Muscle of leg (tissue), 11 donors: ENCODE data around the gene SMIM14. TPM values are rescaled to one million over a fixed set of nuclear protein-coding genes. Genes with fewer than 3 reads are reported as not detected.

Source experiments
- DNase-seq: peaks from one replicate; pipeline ENCODE4 v3.0.0; 2013
- H3K27ac ChIP-seq: one replicate; pipeline ENCODE4 v1.5.1; 2013; ENCODE audit warnings: mild to moderate bottlenecking, low read length, control low read depth
- H3K27me3 ChIP-seq: one replicate; pipeline ENCODE4 v1.6.1; 2013; ENCODE audit warnings: low read length; ENCODE audit not compliant: control insufficient read depth, insufficient read depth
- H3K36me3 ChIP-seq: one replicate; pipeline ENCODE4 v1.6.1; 2013; ENCODE audit warnings: low read length; ENCODE audit not compliant: control insufficient read depth, insufficient read depth
- H3K4me1 ChIP-seq: one replicate; pipeline ENCODE4 v1.6.1; 2013; ENCODE audit warnings: low read length; ENCODE audit not compliant: control insufficient read depth, insufficient read depth
- H3K4me3 ChIP-seq: one replicate; pipeline ENCODE4 v1.5.1; 2013; ENCODE audit warnings: low read length, control low read depth
- H3K9me3 ChIP-seq: replicated peaks from 2 replicates; pipeline ENCODE4 v1.6.1; 2013; ENCODE audit warnings: low read depth, low read length; ENCODE audit not compliant: control insufficient read depth
- WGBS: methylation state at CpG from one replicate; pipeline ENCODE4 v1.1.5; 2013; ENCODE audit warnings: missing lambda C conversion rate; ENCODE audit not compliant: insufficient coverage; 5-methylcytosine and 5-hydroxymethylcytosine counted together
- polyA plus RNA-seq, 8 donors: library from polyadenylated mRNA; unstranded; fragments of 120-200 nt; gene quantifications; one replicate each; pipeline versions ENCODE4 v1.2.1 to v1.2.3, GENCODE V29; 2013; ENCODE audit warnings: inconsistent platforms in 1 of 8, low replicate concordance in 1 of 8; ENCODE audit not compliant: insufficient read length in 8 of 8, insufficient read depth in 1 of 8
- total RNA-seq: library from RNA; stranded (reverse); fragments of 120-200 nt; gene quantifications from one replicate; pipeline ENCODE4 v1.2.4, GENCODE V29; 2013

The SMIM14 gene
- total and polyA plus RNA-seq, 9 donors: 11.6 to 23.9 (median 15.5) TPM

GRCh38 chr4:39527296-39528060 is 111.2 kb downstream of the SMIM14 start, which contains the start of gene UGDH:
Gene UGDH (minus strand): TSS chr4:39527439. CDS start chr4:39521512, 5,927 bp downstream.
- H3K9me3 ChIP-seq: peaks cover 8% of the 10 kb centered on the region
- H3K4me3 ChIP-seq: peak within 1 kb of the TSS; percentile 80
- H3K27ac ChIP-seq: peak within 1 kb of the TSS; percentile 98
- H3K27me3 ChIP-seq: no peaks in the 10 kb centered on the region
- peak; percentile 100 for DNase-seq
- peaks cover 8% of the 10 kb centered on the region for H3K4me1 ChIP-seq
- WGBS: under 1% methylated on average over 64 of the region's 73 CpGs
- peaks cover 11% of the 10 kb centered on the region for H3K36me3 ChIP-seq

- peaks cover 8% of the 10 kb centered on the region for H3K4me1 ChIP-seq
- peaks cover 8% of the 10 kb centered on the region for H3K9me3 ChIP-seq
- no peak for DNase-seq
- H3K4me3 ChIP-seq: peak overlapping the region; percentile 80
- peak overlapping the region; percentile 98 for H3K27ac ChIP-seq
- 0% methylated on average over 27 of the region's 33 CpGs for WGBS
- no peaks in the 10 kb centered on the region for H3K27me3 ChIP-seq
- H3K36me3 ChIP-seq: peaks cover 5% of the 10 kb centered on the region
These were observed 111.8 kb downstream of the SMIM14 start for GRCh38 chr4:39526765-39527295.

GRCh38 chr4:39525822-39526690 is 112.6 kb downstream of the SMIM14 start:
- Histone ChIP-seq H3K4me1 (peaks cover 8% of the 10 kb centered on the region), H3K27ac (peak overlapping the region; percentile 98), H3K4me3 (peak overlapping the region; percentile 80), H3K27me3 (no peaks in the 10 kb centered on the region), H3K9me3 (peaks cover 5% of the 10 kb centered on the region), H3K36me3 (peaks cover 5% of the 10 kb centered on the region)
- DNase-seq: peak; percentile 27
- no CpG with 5 or more reads among the region's 9 CpGs for WGBS

GRCh38 chr4:39524161-39524957 is 114.3 kb downstream of the SMIM14 start:
- no peaks in the 10 kb centered on the region for H3K27me3 ChIP-seq
- peaks cover 8% of the 10 kb centered on the region for H3K4me1 ChIP-seq
- no peak for DNase-seq
- H3K4me3 ChIP-seq: no peak overlapping the region
- WGBS: 100% methylated on average over 3 of the region's 7 CpGs
- peaks cover 3% of the 10 kb centered on the region for H3K36me3 ChIP-seq
- no peaks in the 10 kb centered on the region for H3K9me3 ChIP-seq
- no peak overlapping the region for H3K27ac ChIP-seq

GRCh38 chr4:39522068-39522467 is 116.6 kb downstream of the SMIM14 start:
- Histone ChIP-seq H3K36me3 (peaks cover 11% of the 10 kb centered on the region), H3K27ac (peak overlapping the region; percentile 76), H3K4me1 (peaks cover 3% of the 10 kb centered on the region), H3K27me3 (no peaks in the 10 kb centered on the region), H3K9me3 (no peaks in the 10 kb centered on the region), H3K4me3 (no peak overlapping the region)
- no CpG with 5 or more reads among the region's 2 CpGs for WGBS
- DNase-seq: peak; percentile 29

- peak; percentile 87 for DNase-seq
These were observed 117.3 kb downstream of the SMIM14 start for GRCh38 chr4:39521253-39521919.

GRCh38 chr4:39518484-39518883 is 120.2 kb downstream of the SMIM14 start:
- no peaks in the 10 kb centered on the region for H3K27me3 ChIP-seq
- no peaks in the 10 kb centered on the region for H3K9me3 ChIP-seq
- no peaks in the 10 kb centered on the region for H3K4me1 ChIP-seq
- no peak for DNase-seq
- WGBS: 90% methylated on average over 2 of the region's 6 CpGs
- peaks cover 14% of the 10 kb centered on the region for H3K36me3 ChIP-seq
- no peak overlapping the region for H3K27ac ChIP-seq
- H3K4me3 ChIP-seq: no peak overlapping the region

More at GRCh38 chr4:39521253-39521919, 117.3 kb downstream of the SMIM14 start:
- no CpG with 5 or more reads among the region's 5 CpGs for WGBS
- peaks cover 11% of the 10 kb centered on the region for H3K36me3 ChIP-seq
- no peaks in the 10 kb centered on the region for H3K27me3 ChIP-seq
- H3K9me3 ChIP-seq: no peaks in the 10 kb centered on the region
- no peak overlapping the region for H3K4me3 ChIP-seq
- H3K27ac ChIP-seq: peak overlapping the region; percentile 76
- H3K4me1 ChIP-seq: peaks cover 3% of the 10 kb centered on the region

DNA sequence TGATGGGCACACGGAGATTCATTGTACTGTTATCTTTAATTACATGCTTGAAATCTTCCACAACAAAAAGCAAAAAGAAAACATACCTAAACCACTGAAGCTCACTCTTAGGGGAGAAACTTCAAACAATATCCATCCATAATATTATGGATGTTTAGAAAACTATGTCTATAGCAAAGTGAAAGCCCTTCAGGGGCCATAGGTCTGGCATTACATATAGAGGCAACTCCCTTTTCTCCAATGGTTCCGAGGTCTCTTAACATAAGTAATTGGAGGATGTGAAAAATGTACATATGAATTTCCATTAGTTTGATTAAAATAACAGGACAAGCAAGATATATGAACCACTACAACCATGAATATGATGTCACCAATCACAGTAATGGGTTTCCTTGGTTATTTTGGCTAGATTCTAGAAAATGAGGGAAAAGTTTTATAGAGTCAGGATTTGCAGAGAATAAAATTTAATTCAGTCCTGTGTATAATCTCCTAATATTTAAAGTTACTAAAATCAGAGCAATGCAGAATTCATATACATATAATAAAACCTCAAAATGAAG is 122.2 kb downstream of the SMIM14 start:
- no peak for DNase-seq
- Histone ChIP-seq H3K27ac (no peak overlapping the region), H3K36me3 (peaks cover 25% of the 10 kb centered on the region), H3K9me3 (no peaks in the 10 kb centered on the region), H3K4me3 (no peak overlapping the region), H3K4me1 (no peaks in the 10 kb centered on the region), H3K27me3 (no peaks in the 10 kb centered on the region)
- no CpG with 5 or more reads among the region's 2 CpGs for WGBS
